ENCODE data around the gene CHCHD3.

The CHCHD3 gene

DNA sequence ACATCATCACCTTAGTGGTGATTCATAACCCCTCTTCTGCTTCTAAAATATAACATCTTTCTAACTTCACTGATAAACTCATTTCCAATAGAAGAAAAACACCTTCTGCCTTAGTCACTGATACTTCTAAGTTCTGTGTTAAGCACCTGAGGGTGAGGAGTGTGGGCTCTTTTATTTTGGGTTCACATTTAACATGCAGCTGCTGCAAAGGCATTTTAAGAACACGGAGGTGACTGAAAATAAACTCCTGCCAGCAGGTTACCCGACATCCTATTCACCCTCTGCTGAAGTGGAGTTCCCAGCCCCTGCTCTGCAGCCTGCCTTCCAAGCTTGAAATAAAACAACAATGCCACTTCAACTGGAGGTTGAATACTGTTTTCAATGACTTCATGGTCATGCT, 302.7 kb downstream of the CHCHD3 start:
- no peak overlapping the region for H3K4me3 ChIP-seq
- H3K27me3 ChIP-seq: no peaks in the 10 kb centered on the region
- H3K4me1 ChIP-seq: no peaks in the 10 kb centered on the region
- no peak overlapping the region for H3K27ac ChIP-seq
- intact Hi-C loops (cut with DNase I; ENCODE audit: low total_unique reads): no loop called here
- TF ChIP-seq, protein P1, sequence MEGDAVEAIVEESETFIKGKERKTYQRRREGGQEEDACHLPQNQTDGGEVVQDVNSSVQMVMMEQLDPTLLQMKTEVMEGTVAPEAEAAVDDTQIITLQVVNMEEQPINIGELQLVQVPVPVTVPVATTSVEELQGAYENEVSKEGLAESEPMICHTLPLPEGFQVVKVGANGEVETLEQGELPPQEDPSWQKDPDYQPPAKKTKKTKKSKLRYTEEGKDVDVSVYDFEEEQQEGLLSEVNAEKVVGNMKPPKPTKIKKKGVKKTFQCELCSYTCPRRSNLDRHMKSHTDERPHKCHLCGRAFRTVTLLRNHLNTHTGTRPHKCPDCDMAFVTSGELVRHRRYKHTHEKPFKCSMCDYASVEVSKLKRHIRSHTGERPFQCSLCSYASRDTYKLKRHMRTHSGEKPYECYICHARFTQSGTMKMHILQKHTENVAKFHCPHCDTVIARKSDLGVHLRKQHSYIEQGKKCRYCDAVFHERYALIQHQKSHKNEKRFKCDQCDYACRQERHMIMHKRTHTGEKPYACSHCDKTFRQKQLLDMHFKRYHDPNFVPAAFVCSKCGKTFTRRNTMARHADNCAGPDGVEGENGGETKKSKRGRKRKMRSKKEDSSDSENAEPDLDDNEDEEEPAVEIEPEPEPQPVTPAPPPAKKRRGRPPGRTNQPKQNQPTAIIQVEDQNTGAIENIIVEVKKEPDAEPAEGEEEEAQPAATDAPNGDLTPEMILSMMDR (IDR thresholded peaks at IDR 0.05): no peak
- DNase-seq: no peak
- no peaks in the 10 kb centered on the region for H3K9me3 ChIP-seq
- peaks cover 0 to 10% (median 8%) of the 10 kb centered on the region in 3 donors for H3K36me3 ChIP-seq

DNA sequence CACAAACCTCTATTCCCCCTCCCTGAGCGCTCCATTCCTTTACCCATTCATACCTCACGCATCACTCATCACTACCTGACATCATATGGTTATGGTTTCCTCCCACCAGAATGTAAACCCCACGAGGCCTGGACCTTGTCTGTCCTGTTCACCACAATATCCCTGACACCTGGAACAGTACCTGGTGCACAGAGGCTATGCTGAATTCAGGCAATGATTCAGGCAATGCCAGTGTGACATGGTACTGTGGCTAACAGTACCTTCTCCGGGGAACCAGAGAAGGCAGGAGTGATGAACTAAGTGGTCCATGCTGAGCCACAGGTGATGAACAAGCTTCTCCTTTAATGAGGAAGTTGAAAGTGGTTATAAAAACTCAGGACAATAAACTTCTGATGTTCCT, 303.1 kb downstream of the CHCHD3 start:
- intact Hi-C loops (cut with DNase I; ENCODE audit: low total_unique reads): no loop called here
- no peak overlapping the region for H3K4me3 ChIP-seq

DNA sequence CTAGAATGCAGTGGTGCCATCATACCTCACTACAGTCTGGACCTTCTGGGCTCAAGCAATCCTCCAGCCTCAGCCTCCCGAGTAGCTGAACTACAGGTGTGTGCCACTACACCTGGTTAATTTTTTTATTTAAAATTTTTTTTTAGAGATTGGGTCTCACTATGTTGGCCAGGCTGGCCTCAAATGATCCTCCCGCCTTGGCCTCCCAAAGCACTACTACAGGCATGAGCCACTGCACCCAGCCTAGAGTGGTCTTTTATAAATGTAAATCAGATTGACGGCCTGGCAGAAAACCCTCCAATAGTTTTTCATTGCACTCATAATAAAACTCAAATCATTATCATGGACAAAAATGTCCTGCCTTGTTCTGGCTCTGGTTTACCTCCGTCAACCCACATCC, 303.9 kb downstream of the CHCHD3 start:
- Histone ChIP-seq H3K4me3 (no peak overlapping the region), H3K36me3 (no peaks in the 10 kb centered on the region), H3K4me1 (no peaks in the 10 kb centered on the region), H3K27me3 (no peaks in the 10 kb centered on the region), H3K9me3 (no peaks in the 10 kb centered on the region), H3K27ac (no peak overlapping the region)
- TF ChIP-seq, protein P1 (IDR thresholded peaks at IDR 0.05): no peak
- DNase-seq: no peak
- intact Hi-C loops (cut with DNase I; ENCODE audit: low total_unique reads): no loop called here

More for the DNA sequence above, 303.1 kb downstream of the CHCHD3 start:
- H3K27ac ChIP-seq: no peak overlapping the region
- H3K36me3 ChIP-seq: peaks cover 0 to 7% (median 7%) of the 10 kb centered on the region in 3 donors
- no peaks in the 10 kb centered on the region for H3K9me3 ChIP-seq
- TF ChIP-seq, protein P1 (IDR thresholded peaks at IDR 0.05): no peak
- H3K4me1 ChIP-seq: no peaks in the 10 kb centered on the region
- no peak for DNase-seq
- H3K27me3 ChIP-seq: no peaks in the 10 kb centered on the region

DNA sequence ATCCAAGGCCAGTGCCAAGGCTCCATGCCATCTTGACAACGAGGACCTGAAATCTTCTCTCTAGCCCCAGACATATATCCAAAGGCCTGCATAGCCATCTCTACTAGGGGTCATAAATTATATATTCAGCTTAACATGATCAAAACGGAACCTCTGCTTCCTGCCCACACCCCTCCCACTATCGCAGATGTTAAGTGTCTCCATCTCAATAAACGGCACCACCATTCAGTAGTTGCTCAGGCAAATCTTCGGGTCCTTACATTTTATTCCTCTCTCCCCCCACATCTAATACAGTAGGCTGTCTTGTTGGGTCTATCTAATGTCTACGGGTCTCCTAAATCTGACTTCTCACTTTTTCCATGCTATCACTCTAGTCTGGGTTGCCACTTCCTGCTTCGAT, 304.5 kb downstream of the CHCHD3 start:
- Histone ChIP-seq H3K36me3 (no peaks in the 10 kb centered on the region), H3K27me3 (no peaks in the 10 kb centered on the region), H3K4me3 (no peak overlapping the region), H3K9me3 (no peaks in the 10 kb centered on the region), H3K27ac (no peak overlapping the region), H3K4me1 (no peaks in the 10 kb centered on the region)
- DNase-seq: no peak
- intact Hi-C loops (cut with DNase I; ENCODE audit: low total_unique reads): no loop called here
- TF ChIP-seq, protein P1 (IDR thresholded peaks at IDR 0.05): no peak

DNA sequence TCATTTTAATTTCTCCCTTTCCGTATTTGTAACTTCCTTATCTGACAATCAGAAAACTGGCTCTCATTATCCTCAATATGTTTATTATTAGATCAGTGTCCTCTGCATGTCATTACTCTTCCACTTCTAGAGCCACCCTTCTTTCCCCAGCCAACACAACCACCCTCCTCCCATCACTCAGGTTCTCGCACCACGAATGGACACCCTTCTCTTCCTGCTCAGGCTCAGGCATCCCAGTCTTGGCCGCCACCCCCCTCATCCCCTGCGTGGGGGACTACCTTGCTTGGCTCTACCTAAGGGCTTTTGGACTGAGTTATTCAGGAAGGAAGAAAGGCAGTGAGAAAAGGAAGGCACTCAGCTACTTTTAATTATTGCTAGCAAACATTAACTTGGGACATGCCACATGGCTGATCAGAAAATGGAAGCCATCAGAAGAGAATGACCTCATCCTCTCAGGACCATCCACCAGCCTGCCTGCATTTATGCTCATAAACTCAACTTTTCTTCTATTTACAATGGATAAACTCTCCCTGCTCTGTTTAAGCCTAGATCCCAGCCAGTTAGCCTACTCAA, 305.8 kb downstream of the CHCHD3 start:
- H3K4me3 ChIP-seq: no peak overlapping the region
- H3K4me1 ChIP-seq: no peaks in the 10 kb centered on the region
- H3K9me3 ChIP-seq: no peaks in the 10 kb centered on the region
- intact Hi-C loops (cut with DNase I; ENCODE audit: low total_unique reads): no loop called here
- no peak for DNase-seq
- H3K27me3 ChIP-seq: no peaks in the 10 kb centered on the region
- TF ChIP-seq, protein P1 (IDR thresholded peaks at IDR 0.05): no peak
- H3K27ac ChIP-seq: no peak overlapping the region
- no peaks in the 10 kb centered on the region for H3K36me3 ChIP-seq

DNA sequence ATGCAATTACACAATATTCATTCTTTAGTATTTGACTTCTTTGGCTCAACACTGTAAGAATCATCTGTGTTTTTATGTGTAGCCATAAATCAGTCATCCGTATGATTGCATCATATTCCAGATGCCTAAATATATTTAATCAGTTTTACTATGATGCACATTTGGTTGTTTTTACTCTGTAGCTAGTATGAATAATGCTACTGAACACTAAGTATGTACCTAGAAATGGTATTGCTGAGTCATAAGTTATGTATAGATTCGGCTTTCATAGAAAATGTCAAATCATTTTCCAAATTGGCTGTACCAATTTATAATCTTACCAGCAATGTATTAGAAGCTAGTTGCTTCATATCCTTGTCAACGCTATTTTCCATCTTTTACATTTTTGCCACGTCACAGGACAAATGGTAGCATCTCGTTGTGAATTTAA, 308.3 kb downstream of the CHCHD3 start:
- Histone ChIP-seq H3K36me3 (no peaks in the 10 kb centered on the region), H3K9me3 (peaks cover 2 to 8% (median 8%) of the 10 kb centered on the region in 3 donors), H3K27me3 (no peaks in the 10 kb centered on the region), H3K4me3 (no peak overlapping the region), H3K27ac (no peak overlapping the region), H3K4me1 (no peaks in the 10 kb centered on the region)
- TF ChIP-seq, protein P1 (IDR thresholded peaks at IDR 0.05): no peak
- no peak for DNase-seq
- intact Hi-C loops (cut with DNase I; ENCODE audit: low total_unique reads): no loop called here
